Endometrial microvascular endothelial cells (primary cell): ENCODE measurements around the gene PLIN3. TPM values are rescaled to one million over a fixed set of nuclear protein-coding genes. Genes with fewer than 3 reads are reported as not detected.
"Not testable (repeated sequence)": the region's sequence is repeated elsewhere in the genome, so short reads cannot be mapped to it uniquely, and the experiment has no call there.

Experiments
- in situ Hi-C: cut with HindIII; loops from 2 replicates; pipeline ENCODE4 v1.10.0; 2017; ENCODE audit warnings: low sequenced_read_pairs, low pct_unique_long_range_greater_than_20kb; ENCODE audit errors: inconsistent ontology term
- total RNA-seq: library from RNA; depleted of rRNA; stranded (reverse); fragments of >200 nt; gene quantifications from one replicate; pipeline ENCODE4 v1.2.3, GENCODE V29; 2015; ENCODE audit errors: inconsistent ontology term

Gene PLIN3
- total RNA-seq = 89.4 TPM

GRCh38 chr19:4867534-4868285 is at the start of gene PLIN3:
TSS of gene PLIN3 (minus strand) at chr19:4867667. CDS start at chr19:4861394, 6,273 bp downstream.
- in situ Hi-C loops = no loop called here

- in situ Hi-C loops = no loop called here
Observed at GRCh38 chr19:4916292-4917082, 49.0 kb upstream of the PLIN3 start.

- in situ Hi-C loops = no loop called here
Observed at GRCh38 chr19:4914736-4915501, 47.5 kb upstream of the PLIN3 start.

GRCh38 chr19:4913996-4914735 is 46.7 kb upstream of the PLIN3 start:
- in situ Hi-C loops = no loop called here

DNA sequence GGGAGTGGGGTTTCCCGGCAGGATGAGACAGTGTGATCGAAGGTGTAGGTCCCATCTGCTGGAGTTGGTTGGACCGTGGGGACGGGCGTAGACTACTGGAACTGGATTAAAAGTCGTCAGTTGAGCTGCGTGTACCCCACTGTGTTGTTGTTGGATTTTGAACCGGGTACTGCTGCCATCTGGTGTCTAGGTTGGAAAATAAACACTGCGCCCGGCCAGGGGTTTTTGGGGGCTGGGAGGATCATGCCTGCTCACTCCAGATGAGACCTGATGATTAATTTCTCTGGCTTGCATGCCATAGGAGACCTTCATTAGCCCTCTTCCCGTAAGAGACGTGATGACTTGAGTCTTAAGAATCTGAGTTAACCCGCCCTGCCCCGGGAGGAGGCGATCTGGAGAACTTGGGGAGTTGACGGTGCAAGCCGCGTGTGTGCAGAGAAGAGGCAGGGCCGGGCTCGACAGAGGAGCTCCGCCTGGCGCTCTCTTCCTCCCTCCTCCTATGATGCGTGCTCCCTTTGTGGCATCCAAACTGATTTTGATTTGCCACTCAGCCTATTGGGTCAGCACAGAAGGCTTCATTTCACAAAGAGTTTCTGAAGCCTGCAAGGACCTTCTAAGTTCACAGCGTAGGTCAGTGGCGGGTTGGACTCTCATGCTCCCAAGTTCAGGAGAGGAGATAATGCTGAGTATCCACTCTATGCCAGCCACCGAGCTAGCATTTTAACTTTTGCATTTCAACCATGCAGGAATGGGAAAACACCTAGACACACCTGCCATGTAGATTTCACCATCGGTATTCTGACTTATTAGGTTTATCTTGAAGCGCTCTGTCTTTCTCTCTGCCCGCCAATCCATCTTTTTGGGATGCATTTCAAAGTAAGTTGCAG is 44.6 kb upstream of the PLIN3 start:
- in situ Hi-C loops = no loop called here

- in situ Hi-C loops = no loop called here
Observed at GRCh38 chr19:4911314-4911713, 43.8 kb upstream of the PLIN3 start.

DNA sequence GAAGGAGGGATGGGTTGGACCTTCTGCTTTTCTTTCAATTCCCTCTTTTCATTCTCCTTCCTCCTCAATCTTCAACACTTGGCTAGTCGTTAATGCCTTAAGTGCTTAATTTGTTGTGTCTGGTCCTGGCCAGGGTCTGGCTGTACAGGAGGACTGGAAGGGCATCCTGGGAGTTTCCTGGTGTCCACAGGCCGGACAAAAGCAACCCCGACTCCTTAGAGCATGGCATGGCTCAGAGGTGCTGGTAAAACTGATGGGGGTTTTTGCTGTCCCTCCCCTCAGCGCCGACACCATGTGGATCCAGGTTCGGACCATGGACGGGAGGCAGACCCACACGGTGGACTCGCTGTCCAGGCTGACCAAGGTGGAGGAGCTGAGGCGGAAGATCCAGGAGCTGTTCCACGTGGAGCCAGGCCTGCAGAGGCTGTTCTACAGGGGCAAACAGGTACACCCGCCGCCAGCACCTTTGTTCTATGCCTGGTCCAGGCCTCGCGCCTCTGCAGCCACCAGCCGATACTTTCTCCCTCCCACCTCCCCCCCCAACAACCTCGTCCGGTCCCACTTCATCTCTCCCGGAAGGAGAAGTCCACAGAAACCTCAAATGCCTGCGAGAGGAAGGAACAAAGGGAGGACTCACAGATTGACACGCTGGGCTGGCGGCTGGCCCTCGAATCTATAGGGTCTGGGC is 43.3 kb upstream of the PLIN3 start:
- in situ Hi-C loops = no loop called here

DNA sequence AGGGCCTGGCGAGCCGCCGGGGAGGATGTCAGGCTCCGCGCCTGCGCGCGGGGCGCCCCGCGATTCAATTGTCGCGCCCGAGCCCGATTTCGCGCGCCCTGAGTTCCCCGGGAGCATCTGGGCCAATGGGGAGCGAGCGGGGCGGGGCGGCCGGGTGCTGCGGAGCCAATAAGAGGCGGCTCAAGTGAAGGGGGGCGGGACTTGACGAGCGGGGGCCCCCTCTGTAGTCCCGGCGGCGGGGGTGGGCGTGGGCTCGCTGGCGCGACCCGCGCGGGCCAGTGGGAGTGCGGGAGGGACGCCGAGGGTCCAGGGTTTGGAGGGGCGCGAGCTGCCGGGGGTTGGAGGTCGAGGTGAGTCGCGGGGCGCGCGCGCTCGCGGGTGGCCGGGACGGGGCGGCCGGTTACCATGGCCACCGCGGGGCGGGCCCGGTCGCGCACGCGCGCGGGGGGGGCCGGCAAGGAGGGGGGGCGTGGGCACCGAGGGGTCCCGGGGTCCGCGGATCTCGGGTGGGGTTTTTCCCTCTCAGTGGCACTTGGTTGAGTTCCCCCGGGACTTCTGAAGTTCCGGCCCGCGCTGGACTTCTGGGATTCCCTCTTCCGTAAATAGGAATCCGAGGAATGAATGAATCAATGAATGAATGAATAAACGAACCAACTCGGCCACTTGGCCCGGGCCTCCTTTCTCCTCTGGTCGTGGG is 42.6 kb upstream of the PLIN3 start:
- in situ Hi-C loops = no loop called here

- in situ Hi-C loops = no loop called here
Observed at GRCh38 chr19:4909156-4909896, 41.9 kb upstream of the PLIN3 start, which contains the start of gene UHRF1. TSS of gene UHRF1 (plus strand) at chr19:4909501. CDS start at chr19:4910886, 1,385 bp downstream.

GRCh38 chr19:4908781-4909155 is 41.3 kb upstream of the PLIN3 start:
- in situ Hi-C loops = no loop called here

DNA sequence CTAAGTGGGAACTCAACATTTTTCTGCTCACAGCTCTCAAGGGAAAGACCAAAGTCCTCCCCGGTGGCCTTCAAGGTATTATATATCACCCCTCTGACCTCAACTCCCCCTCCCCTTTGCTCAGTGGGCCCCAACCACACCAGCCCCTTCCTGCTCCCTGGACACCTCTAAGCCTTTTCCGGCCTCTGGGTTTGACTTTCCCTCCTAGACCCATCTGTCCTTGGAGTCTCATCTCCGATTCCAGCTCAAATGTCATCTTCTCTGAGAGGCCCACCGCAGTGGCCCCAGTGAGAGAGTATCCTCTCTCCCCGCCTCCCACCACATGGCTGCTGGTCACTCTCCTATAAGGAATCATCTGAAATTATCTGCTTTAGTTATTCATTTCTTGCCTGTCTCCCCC is 40.9 kb upstream of the PLIN3 start:
- in situ Hi-C loops = no loop called here

DNA sequence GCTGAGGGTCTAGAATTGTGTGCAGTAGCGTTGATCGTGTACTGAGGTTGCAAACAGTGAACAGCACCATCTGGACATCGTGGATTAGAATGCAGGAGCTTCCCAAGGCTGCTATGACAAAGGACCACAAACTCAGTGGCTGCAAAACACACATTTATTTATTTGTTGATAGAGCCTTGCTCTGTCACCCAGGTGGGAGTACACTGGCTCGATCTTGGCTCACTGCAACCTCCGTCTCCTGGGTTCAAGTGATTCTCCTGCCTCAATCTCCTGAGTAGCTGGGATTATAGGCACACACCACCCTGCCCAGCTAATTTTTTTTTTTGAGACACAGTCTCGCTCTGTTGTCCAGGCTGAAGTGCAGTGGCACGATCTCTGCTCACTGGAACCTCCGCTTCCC is 39.5 kb upstream of the PLIN3 start:
- in situ Hi-C loops = no loop called here

DNA sequence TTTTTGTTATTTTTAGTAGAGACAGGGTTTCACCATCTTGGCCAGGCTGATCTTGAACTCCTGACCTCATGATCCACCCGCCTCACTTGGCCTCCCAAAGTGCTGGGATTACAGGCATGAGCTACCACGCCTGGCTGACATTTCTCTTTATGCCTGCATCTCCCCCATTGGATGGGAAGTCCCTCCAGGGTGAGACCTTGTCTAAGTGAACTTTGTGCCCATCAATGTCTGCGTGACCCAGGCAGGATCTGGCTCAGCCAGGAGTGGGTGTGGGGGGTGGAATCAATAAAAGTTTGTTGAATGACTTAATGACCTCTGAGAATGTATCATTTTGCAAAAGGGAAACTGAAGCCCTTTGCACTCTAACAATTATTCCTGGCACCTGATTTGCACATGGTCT is 37.0 kb upstream of the PLIN3 start:
- in situ Hi-C loops = no loop called here

GRCh38 chr19:4902796-4903195 is 35.3 kb upstream of the PLIN3 start, which contains the start of gene ARRDC5:
TSS of gene ARRDC5 (minus strand) at chr19:4902896. CDS start at chr19:4902825, 71 bp downstream.
- in situ Hi-C loops = no loop called here

- in situ Hi-C loops = not testable (repeated sequence)
Observed at GRCh38 chr19:4900879-4901278, 33.4 kb upstream of the PLIN3 start.

GRCh38 chr19:4897146-4897545 is 29.7 kb upstream of the PLIN3 start:
- in situ Hi-C loops = no loop called here
